Astrocyte (in vitro differentiated cells and primary cell): ENCODE data around the gene SLC25A30. TPM values are rescaled to one million over a fixed set of nuclear protein-coding genes. Genes with fewer than 3 reads are reported as not detected.
A peak's percentile ranks its signal among the peaks of the same experiment; 100 is the strongest.
"Not testable (repeated sequence)": the region's sequence is repeated elsewhere in the genome, so short reads cannot be mapped to it uniquely, and the experiment has no call there.

Experiments used
- DNase-seq: peaks from one replicate; pipeline ENCODE4 v3.0.0-alpha.2; 2010; ENCODE audit warnings: low read depth
- FAIRE-seq: peaks from 2 replicates; lab custom pipeline; 2011; peaks lifted over from hg19 to GRCh38; lab: Jason Lieb, UNC
- H2AFZ ChIP-seq: 2 replicates; pipeline ENCODE4 v1.6.0; 2012; ENCODE audit warnings: low read depth, low read length, inconsistent platforms
- H3K27ac ChIP-seq: 2 replicates; pipeline ENCODE4 v1.5.1; 2011; ENCODE audit warnings: low read depth, low read length, inconsistent platforms
- H3K27me3 ChIP-seq: 2 replicates; pipeline ENCODE4 v1.6.0; 2011; ENCODE audit warnings: low read length, inconsistent platforms; ENCODE audit not compliant: insufficient read depth
- H3K36me3 ChIP-seq: 2 replicates; pipeline ENCODE4 v1.5.1; 2011; ENCODE audit warnings: low read length, inconsistent platforms; ENCODE audit not compliant: insufficient read depth
- H3K4me1 ChIP-seq: 2 replicates; pipeline ENCODE4 v1.5.1; 2011; ENCODE audit warnings: low read length, inconsistent platforms; ENCODE audit not compliant: insufficient read depth
- H3K4me2 ChIP-seq: 2 replicates; pipeline ENCODE4 v1.6.0; 2012; ENCODE audit warnings: low read length, inconsistent platforms
- H3K4me3 ChIP-seq: 2 replicates; pipeline ENCODE4 v1.5.1; 2011; ENCODE audit warnings: low read depth, mild to moderate bottlenecking, low read length, inconsistent platforms; ENCODE audit not compliant: insufficient read depth
- H3K79me2 ChIP-seq: 2 replicates; pipeline ENCODE4 v1.6.0; 2012; ENCODE audit warnings: mild to moderate bottlenecking, low read length, inconsistent platforms; ENCODE audit not compliant: insufficient read depth
- H3K9ac ChIP-seq: 2 replicates; pipeline ENCODE4 v1.6.0; 2012; ENCODE audit warnings: mild to moderate bottlenecking, low read length, inconsistent platforms
- H3K9me3 ChIP-seq: 2 replicates; pipeline ENCODE4 v1.5.1; 2012; ENCODE audit warnings: low read depth, mild to moderate bottlenecking, low read length, inconsistent platforms; ENCODE audit not compliant: insufficient read depth
- H4K20me1 ChIP-seq: 2 replicates; pipeline ENCODE4 v1.6.0; 2012; ENCODE audit warnings: low read length, inconsistent platforms; ENCODE audit not compliant: insufficient read depth
- H3K27ac Mint-ChIP-seq: one replicate; pipeline ENCODE4 v1.8.0; 2021; ENCODE audit warnings: mild to moderate bottlenecking, mixed read lengths; ENCODE audit not compliant: unreplicated experiment
- H3K27me3 Mint-ChIP-seq: one replicate; pipeline ENCODE4 v1.8.0; 2021; ENCODE audit warnings: low read depth, mixed read lengths; ENCODE audit not compliant: unreplicated experiment
- H3K36me3 Mint-ChIP-seq: one replicate; pipeline ENCODE4 v1.8.0; 2021; ENCODE audit warnings: low read depth, mixed read lengths; ENCODE audit not compliant: unreplicated experiment
- H3K4me1 Mint-ChIP-seq: one replicate; pipeline ENCODE4 v1.8.0; 2021; ENCODE audit warnings: low read depth, mixed read lengths; ENCODE audit not compliant: unreplicated experiment
- H3K4me3 Mint-ChIP-seq: one replicate; pipeline ENCODE4 v1.8.0; 2021; ENCODE audit warnings: mild to moderate bottlenecking, moderate library complexity, mixed read lengths; ENCODE audit not compliant: unreplicated experiment
- H3K9me3 Mint-ChIP-seq: one replicate; pipeline ENCODE4 v1.8.0; 2021; ENCODE audit warnings: mild to moderate bottlenecking, mixed read lengths; ENCODE audit not compliant: unreplicated experiment
- CTCF ChIP-seq: IDR thresholded peaks from 2 replicates; pipeline ENCODE4 v1.5.1; 2011; ENCODE audit warnings: low read depth, mild to moderate bottlenecking, inconsistent platforms, low read length, moderate library complexity; ENCODE audit not compliant: insufficient read depth
- EZH2 ChIP-seq: IDR thresholded peaks from 2 replicates; pipeline ENCODE4 v1.6.1; 2012; ENCODE audit warnings: mild to moderate bottlenecking, low read length, inconsistent platforms; ENCODE audit not compliant: insufficient read depth
- total RNA-seq: library from RNA; stranded (reverse); gene quantifications from 2 replicates; pipeline ENCODE4 v1.2.1, GENCODE V29; 2021

The SLC25A30 gene
- total RNA-seq, 1 donor from 2014 or later, result 14.3 TPM

DNA sequence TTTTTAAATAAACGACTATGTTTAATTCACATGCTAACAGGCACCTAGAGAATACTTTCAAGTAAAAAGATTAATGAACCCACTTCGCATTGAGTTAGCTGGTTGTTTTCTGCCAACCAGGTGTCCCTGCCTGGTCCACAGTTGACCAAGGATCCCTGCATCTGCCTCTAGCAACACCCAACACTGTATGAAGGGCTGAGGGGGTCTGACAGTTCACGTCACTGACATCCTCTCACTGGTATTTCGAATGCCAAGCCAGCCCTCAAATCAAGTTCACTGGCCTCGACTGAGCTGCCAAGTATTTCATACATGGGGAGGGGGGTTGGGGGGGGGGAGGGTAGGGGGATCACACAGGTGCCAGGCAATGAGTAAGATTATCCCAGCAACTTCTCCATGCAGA, 25.4 kb downstream of the SLC25A30 start:
- H4K20me1 ChIP-seq, result peaks cover 7% of the 10 kb centered on the region
- no peak overlapping the region for H3K4me3 ChIP-seq
- no peak overlapping the region for H2AFZ ChIP-seq
- no peak for TF ChIP-seq CTCF
- TF ChIP-seq EZH2, result no peak
- DNase-seq, result no peak
- FAIRE-seq, result no peak
- Mint-ChIP-seq H3K4me3 (no peak overlapping the region), H3K4me1 (peaks cover 4% of the 10 kb centered on the region), H3K27me3 (no peaks in the 10 kb centered on the region), H3K27ac (no peak overlapping the region), H3K9me3 (no peaks in the 10 kb centered on the region), H3K36me3 (peaks cover 5% of the 10 kb centered on the region)
- no peaks in the 10 kb centered on the region for H3K27me3 ChIP-seq
- H3K4me1 ChIP-seq, result no peaks in the 10 kb centered on the region
- no peaks in the 10 kb centered on the region for H3K9me3 ChIP-seq
- H3K79me2 ChIP-seq, result no peaks in the 10 kb centered on the region
- no peak overlapping the region for H3K9ac ChIP-seq
- H3K4me2 ChIP-seq, result no peak overlapping the region
- peaks cover 7% of the 10 kb centered on the region for H3K36me3 ChIP-seq
- no peak overlapping the region for H3K27ac ChIP-seq

DNA sequence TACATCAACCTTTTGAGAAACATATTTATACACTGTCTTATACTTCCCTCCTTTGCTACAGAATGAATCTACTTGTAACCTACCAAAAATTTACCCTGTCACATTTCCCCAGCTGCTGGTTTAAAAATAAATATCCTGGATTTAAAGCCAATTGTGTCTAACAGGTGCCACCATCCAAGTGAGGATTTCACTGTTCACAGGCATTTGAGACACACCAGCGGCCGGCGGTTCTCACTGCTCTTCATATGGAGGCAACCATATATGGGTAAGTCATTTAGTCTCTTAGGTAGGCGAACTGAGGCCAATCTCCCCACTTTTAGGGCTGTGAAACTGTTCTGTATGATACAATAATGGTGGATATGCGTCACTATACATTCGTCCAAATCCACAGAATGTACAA, 26.2 kb downstream of the SLC25A30 start:
- FAIRE-seq, result no peak
- TF ChIP-seq EZH2 (no peak), CTCF (no peak)
- no peaks in the 10 kb centered on the region for H3K27me3 Mint-ChIP-seq
- Histone ChIP-seq H2AFZ (no peak overlapping the region), H3K27me3 (no peaks in the 10 kb centered on the region), H3K4me3 (no peak overlapping the region), H4K20me1 (peaks cover 7% of the 10 kb centered on the region), H3K27ac (no peak overlapping the region), H3K4me2 (no peak overlapping the region), H3K9me3 (no peaks in the 10 kb centered on the region), H3K79me2 (no peaks in the 10 kb centered on the region), H3K4me1 (no peaks in the 10 kb centered on the region), H3K9ac (no peak overlapping the region), H3K36me3 (peaks cover 5% of the 10 kb centered on the region)
- peaks cover 4% of the 10 kb centered on the region for H3K4me1 Mint-ChIP-seq
- no peak overlapping the region for H3K27ac Mint-ChIP-seq
- H3K9me3 Mint-ChIP-seq, result no peaks in the 10 kb centered on the region
- peaks cover 10% of the 10 kb centered on the region for H3K36me3 Mint-ChIP-seq
- no peak for DNase-seq
- H3K4me3 Mint-ChIP-seq, result no peak overlapping the region

- not testable (repeated sequence) for H2AFZ ChIP-seq, H3K27ac ChIP-seq, H3K36me3 ChIP-seq, H3K4me1 ChIP-seq, H3K4me2 ChIP-seq, H3K9ac ChIP-seq, H3K4me3 ChIP-seq, DNase-seq, H3K4me1 Mint-ChIP-seq, FAIRE-seq, H3K9me3 Mint-ChIP-seq, H3K27me3 ChIP-seq, H3K79me2 ChIP-seq, H3K9me3 ChIP-seq, H3K27me3 Mint-ChIP-seq, H4K20me1 ChIP-seq, H3K4me3 Mint-ChIP-seq, H3K27ac Mint-ChIP-seq
- H3K36me3 Mint-ChIP-seq, result peaks cover 10% of the 10 kb centered on the region
These were observed 27.0 kb downstream of the SLC25A30 start for GRCh38 chr13:45391128-45391527.

- not testable (repeated sequence) for H3K4me3 ChIP-seq, H3K4me1 Mint-ChIP-seq, H3K9me3 Mint-ChIP-seq, H3K4me1 ChIP-seq, H3K4me3 Mint-ChIP-seq, H3K27ac Mint-ChIP-seq, H3K27me3 Mint-ChIP-seq, H3K79me2 ChIP-seq, H3K36me3 ChIP-seq, H4K20me1 ChIP-seq, DNase-seq, H3K27ac ChIP-seq, H3K4me2 ChIP-seq, H3K9ac ChIP-seq, H2AFZ ChIP-seq, H3K9me3 ChIP-seq, H3K27me3 ChIP-seq
- peaks cover 16% of the 10 kb centered on the region for H3K36me3 Mint-ChIP-seq
- peak; percentile 92 for FAIRE-seq
These were observed 27.8 kb downstream of the SLC25A30 start for GRCh38 chr13:45390348-45390747.
